ENCODE measurements around the gene DIP2A. TPM values are rescaled to one million over a fixed set of nuclear protein-coding genes. Genes with fewer than 3 reads are reported as not detected.

Gene DIP2A
- total and polyA plus RNA-seq, 4 donors, result 5.3 to 61.5 (median 28.0) TPM

DNA sequence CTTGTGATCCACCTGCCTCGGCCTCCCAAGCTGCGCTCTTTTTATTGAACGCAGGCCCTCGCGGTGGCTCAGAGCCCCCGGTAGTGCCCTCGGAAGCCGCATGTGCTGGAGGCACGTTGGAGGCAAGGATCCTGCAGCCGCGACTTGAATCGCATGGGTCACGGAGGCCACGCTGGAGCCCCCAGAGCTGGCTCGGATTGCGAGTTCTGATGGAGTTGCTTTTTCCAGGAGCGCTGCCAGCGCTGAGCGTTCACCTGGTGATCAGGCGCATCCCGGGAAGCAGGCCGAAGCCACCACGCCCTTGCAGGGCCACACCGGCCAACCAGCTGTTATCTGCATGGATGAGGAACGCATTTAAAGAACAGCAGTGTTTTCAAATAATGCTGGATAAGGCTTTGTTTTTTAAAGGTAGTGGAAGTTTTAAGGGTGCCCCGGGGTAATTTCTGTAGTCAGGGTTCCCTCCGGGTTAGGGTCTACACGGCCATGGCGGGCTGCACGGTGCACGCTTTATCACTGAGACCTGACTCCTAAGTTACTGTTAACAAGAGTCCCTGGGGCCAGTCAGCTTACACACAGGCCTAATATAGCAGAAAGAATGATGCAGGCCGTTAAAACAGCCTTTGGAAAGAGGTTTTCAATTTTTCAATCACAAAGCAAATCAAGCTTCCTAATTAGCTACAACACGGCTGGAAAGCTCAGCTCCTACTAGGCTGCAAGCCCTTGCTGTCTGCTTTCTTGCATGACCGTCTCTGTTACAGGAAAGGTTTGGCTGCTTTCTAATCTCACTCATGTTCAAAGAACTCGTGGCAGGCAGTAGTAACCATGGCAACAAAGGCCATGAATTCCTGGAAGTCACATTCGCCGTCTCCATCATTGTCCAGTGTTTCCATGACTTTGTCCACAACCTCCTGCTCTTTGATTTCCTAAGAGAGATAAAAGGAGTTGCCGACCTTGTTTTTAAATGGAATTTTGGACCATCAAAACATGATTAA lies 140.2 kb downstream of the DIP2A start:
- ATAC-seq (ENCODE audit: low FRiP score) (peak; percentile 77), DNase-seq (peak; percentile 53 to 67)
- Histone ChIP-seq H3K36me3 (ENCODE audit: control insufficient read depth in 1 of 2, insufficient read depth in 2 of 2, low read length in 1 of 2) (no peaks in the 10 kb centered on the region), H3K27ac (ENCODE audit: low read depth in 1 of 2, low read length in 2 of 2) (no peak overlapping the region), H3K9me3 (ENCODE audit: control insufficient read depth, low read length) (no peaks in the 10 kb centered on the region), H3K4me3 (ENCODE audit: low read length in 2 of 2) (no peak overlapping the region), H3K27me3 (ENCODE audit: control insufficient read depth in 1 of 2, insufficient read depth in 2 of 2, low read length in 1 of 2) (no peaks in the 10 kb centered on the region), H3K4me1 (ENCODE audit: control insufficient read depth in 1 of 2, insufficient read depth in 2 of 2, low read length in 2 of 2) (no peaks in the 10 kb centered on the region)
- 61 to 66% methylated on average over 38 of the region's 38 CpGs for WGBS, 2 donors
- intact Hi-C loops (cut with DNase I), result no loop called here

DNA sequence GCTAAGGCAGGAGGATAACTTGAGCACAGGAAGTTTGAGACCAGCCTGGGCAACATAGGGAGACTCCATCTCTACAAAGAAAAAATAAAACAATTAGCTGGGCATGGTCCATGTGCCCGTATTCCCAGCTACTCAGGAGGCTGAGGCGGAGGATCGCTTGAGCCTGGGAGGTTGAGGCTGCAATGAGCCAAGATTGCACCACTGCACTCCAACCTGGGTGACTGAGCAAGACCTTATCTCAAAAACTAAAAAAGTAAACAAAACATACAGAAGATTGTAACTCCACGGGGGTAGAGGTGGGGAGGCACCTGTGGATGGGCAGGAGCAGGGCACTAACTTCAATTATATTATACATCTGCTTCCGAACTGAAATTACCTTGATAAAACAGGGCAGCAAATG lies 141.6 kb downstream of the DIP2A start:
- Histone ChIP-seq H3K27ac (ENCODE audit: low read depth in 1 of 2, low read length in 2 of 2) (no peak overlapping the region), H3K4me1 (ENCODE audit: control insufficient read depth in 1 of 2, insufficient read depth in 2 of 2, low read length in 2 of 2) (no peaks in the 10 kb centered on the region), H3K27me3 (ENCODE audit: control insufficient read depth in 1 of 2, insufficient read depth in 2 of 2, low read length in 1 of 2) (no peaks in the 10 kb centered on the region), H3K9me3 (ENCODE audit: control insufficient read depth, low read length) (no peaks in the 10 kb centered on the region), H3K4me3 (ENCODE audit: low read length in 2 of 2) (no peak overlapping the region), H3K36me3 (ENCODE audit: control insufficient read depth in 1 of 2, insufficient read depth in 2 of 2, low read length in 1 of 2) (no peaks in the 10 kb centered on the region)
- 83 to 87% methylated on average over 5 of the region's 5 CpGs for WGBS, 2 donors
- intact Hi-C loops (cut with DNase I), result no loop called here
- ATAC-seq (ENCODE audit: low FRiP score), result no peak
- peak in 1 of 2 donors; percentile 41 for DNase-seq

DNA sequence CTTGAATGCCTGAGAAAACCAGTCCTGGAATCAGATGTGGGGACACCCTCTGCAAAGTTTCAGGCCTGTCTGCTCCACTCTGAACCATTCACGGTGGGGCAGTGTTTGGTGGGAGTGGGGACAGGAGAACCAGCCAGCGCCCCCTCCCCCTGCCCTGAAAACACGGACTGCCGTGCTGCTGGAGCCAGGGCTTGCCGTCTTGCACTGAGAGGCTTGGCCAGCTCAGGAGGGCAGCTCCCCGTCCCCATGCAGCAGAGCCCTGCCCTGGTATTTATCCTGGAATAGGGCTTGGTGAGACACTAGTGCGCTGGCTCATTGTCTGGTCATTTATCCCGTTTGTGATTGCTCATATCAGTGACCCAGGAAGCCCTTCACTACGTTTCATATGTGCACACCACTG lies 142.3 kb downstream of the DIP2A start:
- 20 to 56% methylated on average over 9 of the region's 9 CpGs for WGBS, 2 donors
- no peaks in the 10 kb centered on the region for H3K27me3 ChIP-seq (ENCODE audit: control insufficient read depth in 1 of 2, insufficient read depth in 2 of 2, low read length in 1 of 2)

DNA sequence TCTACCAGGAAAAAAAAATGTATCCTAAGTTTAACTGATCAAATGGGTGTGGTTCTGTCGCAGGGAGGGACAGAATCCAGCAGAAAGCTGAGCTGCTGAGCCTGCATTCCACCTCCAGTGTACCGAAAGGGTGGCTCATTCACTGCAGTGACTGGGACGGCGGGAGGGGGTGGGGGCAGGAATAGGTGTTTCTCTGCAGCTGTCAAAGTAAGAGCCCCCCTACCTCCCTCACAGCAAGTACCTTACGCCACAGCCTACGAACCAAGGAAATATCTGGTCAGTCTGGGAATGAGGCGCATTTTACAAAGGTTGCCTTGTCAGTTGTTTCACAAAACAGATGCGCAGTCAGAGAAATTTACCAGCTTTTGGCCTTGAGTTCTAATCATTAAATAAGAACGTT lies 144.5 kb downstream of the DIP2A start:
- Histone ChIP-seq H3K4me1 (ENCODE audit: control insufficient read depth in 1 of 2, insufficient read depth in 2 of 2, low read length in 2 of 2) (no peaks in the 10 kb centered on the region), H3K27me3 (ENCODE audit: control insufficient read depth in 1 of 2, insufficient read depth in 2 of 2, low read length in 1 of 2) (no peaks in the 10 kb centered on the region), H3K27ac (ENCODE audit: low read depth in 1 of 2, low read length in 2 of 2) (no peak overlapping the region), H3K4me3 (ENCODE audit: low read length in 2 of 2) (no peak overlapping the region), H3K9me3 (ENCODE audit: control insufficient read depth, low read length) (no peaks in the 10 kb centered on the region), H3K36me3 (ENCODE audit: control insufficient read depth in 1 of 2, insufficient read depth in 2 of 2, low read length in 1 of 2) (no peaks in the 10 kb centered on the region)
- intact Hi-C loops (cut with DNase I), result no loop called here
- DNase-seq (no peak), ATAC-seq (ENCODE audit: low FRiP score) (no peak)
- 60 to 71% methylated on average over 8 to 9 of the region's 9 CpGs for WGBS, 2 donors

More for the DNA sequence above, 142.3 kb downstream of the DIP2A start:
- ATAC-seq (ENCODE audit: low FRiP score) (no peak), DNase-seq (peak in 1 of 2 donors; percentile 59)
- intact Hi-C loops (cut with DNase I), result no loop called here
- Histone ChIP-seq H3K4me1 (ENCODE audit: control insufficient read depth in 1 of 2, insufficient read depth in 2 of 2, low read length in 2 of 2) (no peaks in the 10 kb centered on the region), H3K27ac (ENCODE audit: low read depth in 1 of 2, low read length in 2 of 2) (no peak overlapping the region), H3K4me3 (ENCODE audit: low read length in 2 of 2) (no peak overlapping the region), H3K36me3 (ENCODE audit: control insufficient read depth in 1 of 2, insufficient read depth in 2 of 2, low read length in 1 of 2) (no peaks in the 10 kb centered on the region), H3K9me3 (ENCODE audit: control insufficient read depth, low read length) (no peaks in the 10 kb centered on the region)

DNA sequence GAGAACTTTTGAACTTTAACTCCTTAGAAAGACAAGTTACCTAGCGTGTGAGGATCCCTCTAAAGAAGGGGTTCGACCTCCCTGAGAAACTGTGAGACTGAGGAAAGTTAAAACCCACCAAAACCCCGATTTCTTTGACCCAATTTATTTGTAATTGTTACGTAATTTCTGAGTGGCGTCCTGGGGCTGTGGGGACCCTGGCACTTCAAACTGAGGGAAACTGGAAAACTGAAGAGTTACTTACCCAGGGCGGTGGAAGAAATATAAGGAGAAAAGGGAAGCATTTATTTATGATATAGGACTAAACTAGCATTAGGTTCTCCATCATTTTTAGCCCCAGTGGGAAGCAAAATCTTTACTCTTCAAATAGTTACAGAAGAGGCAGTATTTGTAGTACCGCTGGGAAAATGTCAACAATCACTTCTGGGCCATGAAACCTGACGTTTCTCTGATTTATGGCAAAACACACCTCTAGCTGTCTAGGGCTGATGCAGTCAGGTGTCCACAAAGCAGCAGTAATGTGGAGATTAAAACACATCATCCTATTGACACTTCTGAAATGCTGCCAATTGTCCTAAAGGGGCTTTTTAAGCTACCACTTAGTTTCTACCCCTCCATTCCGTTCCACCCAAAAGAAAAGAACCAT lies 145.8 kb downstream of the DIP2A start:
- H3K9me3 ChIP-seq (ENCODE audit: control insufficient read depth, low read length), result no peaks in the 10 kb centered on the region
- 87 to 89% methylated on average over 9 of the region's 9 CpGs for WGBS, 2 donors
- no peak overlapping the region for H3K4me3 ChIP-seq (ENCODE audit: low read length in 2 of 2)
- intact Hi-C loops (cut with DNase I), result no loop called here
- no peaks in the 10 kb centered on the region for H3K4me1 ChIP-seq (ENCODE audit: control insufficient read depth in 1 of 2, insufficient read depth in 2 of 2, low read length in 2 of 2)
- no peak for ATAC-seq (ENCODE audit: low FRiP score)
- DNase-seq, result no peak
- H3K27ac ChIP-seq (ENCODE audit: low read depth in 1 of 2, low read length in 2 of 2), result no peak overlapping the region
- H3K27me3 ChIP-seq (ENCODE audit: control insufficient read depth in 1 of 2, insufficient read depth in 2 of 2, low read length in 1 of 2), result no peaks in the 10 kb centered on the region
- no peaks in the 10 kb centered on the region for H3K36me3 ChIP-seq (ENCODE audit: control insufficient read depth in 1 of 2, insufficient read depth in 2 of 2, low read length in 1 of 2)

DNA sequence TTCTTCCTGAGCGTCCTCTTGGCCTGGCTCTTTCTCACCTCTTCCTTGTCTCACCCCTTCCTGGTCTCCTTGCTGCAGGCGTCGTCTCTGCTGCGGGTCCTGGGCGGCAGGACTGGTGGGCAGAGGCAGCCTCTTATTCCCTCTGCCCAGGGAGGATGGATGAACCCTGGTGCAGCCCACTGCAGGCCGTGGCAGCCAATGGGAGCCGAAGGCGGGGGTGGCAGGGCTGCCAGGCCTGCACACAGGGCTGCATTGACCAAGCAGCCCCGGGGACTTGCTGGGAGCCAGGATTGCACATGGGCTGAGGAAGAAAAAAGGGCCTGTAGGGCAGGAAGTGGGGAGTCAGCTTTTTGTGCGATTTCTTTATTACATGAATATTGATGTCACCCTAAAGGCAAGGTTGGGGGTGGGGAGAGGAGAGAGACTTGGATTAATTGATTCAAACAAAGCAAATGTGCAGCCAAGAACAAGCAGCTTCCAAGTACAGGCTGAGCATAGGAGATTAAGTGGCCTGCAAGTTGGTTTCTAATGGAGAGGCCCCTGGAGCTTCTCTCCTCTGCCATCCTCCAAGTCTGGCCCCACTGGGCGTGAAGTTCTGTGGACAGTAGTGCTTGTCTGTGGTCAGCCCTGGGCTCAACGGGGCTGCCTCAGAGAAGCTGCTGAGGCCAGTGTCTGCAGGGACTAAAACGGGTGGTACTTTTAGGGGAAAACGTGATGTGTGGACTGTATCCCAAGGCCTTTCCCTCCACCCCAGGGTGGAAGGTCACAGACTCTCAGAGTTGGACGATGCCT lies 146.5 kb downstream of the DIP2A start, which contains the start of gene S100B:
TSS of gene S100B (minus strand) at position 108 of the 792 bp plus-strand sequence. CDS start 2,667 bp downstream, outside the sequence.
- H3K36me3 ChIP-seq (ENCODE audit: control insufficient read depth in 1 of 2, insufficient read depth in 2 of 2, low read length in 1 of 2), result no peaks in the 10 kb centered on the region
- no peak within 1 kb of the TSS for H3K27ac ChIP-seq (ENCODE audit: low read depth in 1 of 2, low read length in 2 of 2)
- H3K9me3 ChIP-seq (ENCODE audit: control insufficient read depth, low read length), result peaks cover 2% of the 10 kb centered on the region
- no peak within 1 kb of the TSS for H3K4me3 ChIP-seq (ENCODE audit: low read length in 2 of 2)
- ATAC-seq (ENCODE audit: low FRiP score) (no peak), DNase-seq (peak in 1 of 2 donors; percentile 51)
- 60 to 66% methylated on average over 15 of the region's 15 CpGs for WGBS, 2 donors
- H3K27me3 ChIP-seq (ENCODE audit: control insufficient read depth in 1 of 2, insufficient read depth in 2 of 2, low read length in 1 of 2), result no peaks in the 10 kb centered on the region
- intact Hi-C loops (cut with DNase I), result no loop called here
- no peaks in the 10 kb centered on the region for H3K4me1 ChIP-seq (ENCODE audit: control insufficient read depth in 1 of 2, insufficient read depth in 2 of 2, low read length in 2 of 2)

DNA sequence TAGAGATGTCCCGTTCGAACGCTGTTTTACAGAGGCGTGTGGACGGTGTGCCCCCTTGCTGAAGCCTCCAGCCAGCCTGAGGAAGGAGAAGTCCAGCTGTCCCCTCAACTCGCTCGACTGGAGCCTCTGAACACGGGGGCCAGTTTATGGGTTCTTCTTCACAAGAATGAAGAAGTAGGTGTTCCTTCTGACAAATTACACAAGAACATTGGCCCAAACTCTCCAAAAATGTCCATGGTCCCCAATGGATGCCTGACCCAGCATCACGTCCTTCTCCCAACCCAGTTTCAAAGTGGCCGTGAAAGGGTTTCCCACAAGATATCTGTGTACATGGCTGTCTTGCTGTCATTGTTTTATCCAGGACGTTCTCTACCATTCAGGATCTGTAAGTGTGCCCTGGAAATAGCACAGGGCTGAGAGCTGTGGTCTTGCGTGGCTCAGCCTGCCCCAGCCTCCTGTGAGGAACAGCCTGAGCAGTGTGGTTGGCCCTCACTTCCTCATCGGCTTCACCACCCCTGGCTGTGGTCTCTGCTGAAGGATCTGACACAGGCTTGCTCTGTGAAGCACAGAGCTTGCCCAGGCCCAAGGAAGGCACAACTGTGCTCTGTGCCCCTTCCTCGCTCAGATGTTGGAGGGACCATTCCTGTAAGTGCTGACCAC lies 147.2 kb downstream of the DIP2A start:
- Histone ChIP-seq H3K9me3 (ENCODE audit: control insufficient read depth, low read length) (peaks cover 5% of the 10 kb centered on the region), H3K27me3 (ENCODE audit: control insufficient read depth in 1 of 2, insufficient read depth in 2 of 2, low read length in 1 of 2) (no peaks in the 10 kb centered on the region), H3K36me3 (ENCODE audit: control insufficient read depth in 1 of 2, insufficient read depth in 2 of 2, low read length in 1 of 2) (no peaks in the 10 kb centered on the region), H3K4me3 (ENCODE audit: low read length in 2 of 2) (no peak overlapping the region), H3K27ac (ENCODE audit: low read depth in 1 of 2, low read length in 2 of 2) (no peak overlapping the region), H3K4me1 (ENCODE audit: control insufficient read depth in 1 of 2, insufficient read depth in 2 of 2, low read length in 2 of 2) (no peaks in the 10 kb centered on the region)
- 80 to 81% methylated on average over 14 of the region's 14 CpGs for WGBS, 2 donors
- ATAC-seq (ENCODE audit: low FRiP score), result peak; percentile 64
- DNase-seq, result peak; percentile 73 to 80
- intact Hi-C loops (cut with DNase I), result no loop called here

DNA sequence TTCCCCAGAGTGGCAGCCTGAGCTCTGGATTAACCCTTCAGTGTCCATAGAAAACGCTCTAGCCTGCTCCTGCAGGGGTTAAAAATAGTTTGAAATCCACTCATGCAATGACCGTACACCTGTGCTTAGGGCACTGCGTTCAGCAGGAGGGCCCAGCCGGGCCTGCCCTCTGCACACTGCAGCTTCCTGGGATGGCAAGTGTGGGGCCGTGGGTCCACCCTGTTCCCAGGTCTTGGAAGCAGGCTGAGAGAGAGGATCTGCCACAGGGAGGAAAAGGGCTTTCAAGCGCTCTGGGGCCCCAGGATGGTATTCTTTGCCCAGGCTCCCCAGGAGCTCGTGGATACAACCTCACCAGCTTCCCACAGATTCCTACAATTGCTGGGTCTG lies 147.7 kb downstream of the DIP2A start:
- no peak overlapping the region for H3K27ac ChIP-seq (ENCODE audit: low read depth in 1 of 2, low read length in 2 of 2)
- intact Hi-C loops (cut with DNase I), result no loop called here

More for the DNA sequence above, 147.7 kb downstream of the DIP2A start:
- DNase-seq, result peak in 1 of 2 donors; percentile 40
- Histone ChIP-seq H3K9me3 (ENCODE audit: control insufficient read depth, low read length) (peaks cover 5% of the 10 kb centered on the region), H3K36me3 (ENCODE audit: control insufficient read depth in 1 of 2, insufficient read depth in 2 of 2, low read length in 1 of 2) (no peaks in the 10 kb centered on the region), H3K4me3 (ENCODE audit: low read length in 2 of 2) (no peak overlapping the region), H3K27me3 (ENCODE audit: control insufficient read depth in 1 of 2, insufficient read depth in 2 of 2, low read length in 1 of 2) (no peaks in the 10 kb centered on the region), H3K4me1 (ENCODE audit: control insufficient read depth in 1 of 2, insufficient read depth in 2 of 2, low read length in 2 of 2) (no peaks in the 10 kb centered on the region)
- no peak for ATAC-seq (ENCODE audit: low FRiP score)
- 84 to 90% methylated on average over 7 of the region's 7 CpGs for WGBS, 2 donors

Measured in aorta (tissue), 5 donors.